Thyroid gland (tissue), 4 donors: ENCODE measurements around the gene ALDH1A1.

Source experiments
- CTCF ChIP-seq, 6 experiments: fragments of 200-600 bp in 3 of 6; fragments of 450-650 bp in 3 of 6; sonication (generic) in 3 of 6; IDR thresholded peaks; one replicate each; pipeline ENCODE4 v1.5.1; 2016 to 2019; ENCODE audit warnings: antibody characterized with exemption in 6 of 6, mild to moderate bottlenecking in 2 of 6, inconsistent platforms in 1 of 6, moderate library complexity in 1 of 6
- POLR2A ChIP-seq, 2 donors: fragments of 450-650 bp; IDR thresholded peaks; one replicate each; pipeline ENCODE4 v1.6.1; 2017; ENCODE audit warnings: antibody characterized with exemption in 2 of 2, mild to moderate bottlenecking in 2 of 2, moderate library complexity in 1 of 2

GRCh38 chr9:72952914-72953313 lies at the start of gene ALDH1A1:
- no peak for TF ChIP-seq CTCF (IDR thresholded peaks at IDR 0.05)
- TF ChIP-seq POLR2A (IDR thresholded peaks at IDR 0.05) = peak; percentile 38 to 97
